CD4-positive, alpha-beta T cell treated with Interleukin-1 beta for 1 hour (primary cell): ENCODE measurements around the gene TAS2R20.
"Not testable (repeated sequence)": the region's sequence is repeated elsewhere in the genome, so short reads cannot be mapped to it uniquely, and the experiment has no call there.

Experiments used
- DNase-seq, 2 donors: peaks; one replicate each; pipeline ENCODE4 v3.0.0-alpha.2; 2020 to 2022

Gene TAS2R20, protein sequence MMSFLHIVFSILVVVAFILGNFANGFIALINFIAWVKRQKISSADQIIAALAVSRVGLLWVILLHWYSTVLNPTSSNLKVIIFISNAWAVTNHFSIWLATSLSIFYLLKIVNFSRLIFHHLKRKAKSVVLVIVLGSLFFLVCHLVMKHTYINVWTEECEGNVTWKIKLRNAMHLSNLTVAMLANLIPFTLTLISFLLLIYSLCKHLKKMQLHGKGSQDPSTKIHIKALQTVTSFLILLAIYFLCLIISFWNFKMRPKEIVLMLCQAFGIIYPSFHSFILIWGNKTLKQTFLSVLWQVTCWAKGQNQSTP

DNA sequence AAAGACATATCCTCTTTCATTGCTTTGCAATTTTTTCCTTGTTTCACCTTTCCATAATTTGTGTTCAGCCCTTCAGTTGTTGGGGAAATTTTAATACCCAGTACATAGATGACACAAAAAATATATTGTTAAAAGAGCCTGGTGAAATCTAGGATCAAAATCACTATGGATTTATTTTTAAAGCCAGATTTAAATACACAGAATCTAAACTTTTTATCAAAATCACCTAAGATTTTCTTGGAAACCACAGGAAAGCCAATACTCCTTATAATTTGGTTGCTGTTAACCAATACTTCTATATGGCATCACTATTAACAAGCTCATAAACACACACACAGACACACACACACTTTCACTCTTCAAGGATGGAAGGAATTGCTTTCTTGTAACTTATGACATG, at the start of gene TAS2R20:
TAS2R20 (minus strand) TSS at position 101 of the 400 bp plus-strand sequence. CDS start 429 bp downstream, outside the sequence.
- no peak for DNase-seq

DNA sequence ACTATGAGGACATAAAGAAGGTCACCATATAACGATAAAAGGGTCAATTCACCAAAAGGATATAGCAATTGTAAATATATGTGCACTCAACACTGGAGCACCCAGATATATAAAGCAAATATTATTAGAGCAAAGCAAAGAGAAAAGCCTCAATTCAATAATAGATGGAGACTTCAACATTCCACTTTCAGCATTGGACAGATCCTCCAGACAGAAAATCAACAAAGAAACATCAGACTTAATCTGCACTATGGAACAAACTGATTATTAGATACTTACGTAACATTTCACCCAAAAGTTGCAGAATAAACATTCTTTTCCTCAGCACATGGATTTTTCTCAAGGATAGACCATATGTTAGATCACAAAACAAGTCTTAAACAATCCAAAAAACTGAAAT, 43.3 kb upstream of the TAS2R20 start:
- DNase-seq = not testable (repeated sequence)

DNA sequence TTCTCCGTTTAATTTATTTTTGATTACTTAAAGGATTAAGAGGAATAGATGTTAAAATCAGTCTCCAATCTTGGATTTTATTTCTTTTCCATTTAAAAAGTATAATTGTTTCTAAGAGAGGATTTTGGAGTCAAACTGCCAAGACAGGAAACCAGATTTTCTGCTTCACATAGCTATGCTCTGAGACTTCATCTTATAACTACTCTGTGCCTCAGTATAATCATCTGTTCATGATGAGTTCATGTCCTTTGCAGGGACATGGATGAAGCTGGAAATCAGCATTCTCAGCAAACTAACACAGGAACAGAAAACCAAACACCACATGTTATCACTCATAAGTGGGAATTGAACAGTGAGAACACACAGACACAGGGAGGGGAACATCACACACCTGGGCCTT, 42.1 kb upstream of the TAS2R20 start:
- DNase-seq = no peak

DNA sequence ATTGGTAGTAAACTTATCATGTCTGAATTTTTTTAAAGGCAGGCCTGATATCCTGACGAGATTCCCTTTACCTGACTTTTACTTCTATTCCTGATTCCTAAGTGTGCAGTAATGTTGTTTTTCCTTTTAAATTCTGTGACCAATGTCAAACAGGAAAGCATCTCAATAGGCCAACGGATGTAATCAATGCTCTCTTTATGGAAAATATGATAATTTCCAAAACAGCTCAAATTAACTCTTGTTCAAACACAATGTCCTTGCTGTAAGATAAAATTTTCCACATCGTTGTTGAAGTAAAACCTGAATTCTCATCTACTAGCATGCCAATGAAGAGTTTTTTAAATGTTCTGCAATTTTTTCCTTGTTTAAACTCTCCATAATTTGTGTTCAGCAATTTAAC, 41.1 kb upstream of the TAS2R20 start:
- no peak for DNase-seq

DNA sequence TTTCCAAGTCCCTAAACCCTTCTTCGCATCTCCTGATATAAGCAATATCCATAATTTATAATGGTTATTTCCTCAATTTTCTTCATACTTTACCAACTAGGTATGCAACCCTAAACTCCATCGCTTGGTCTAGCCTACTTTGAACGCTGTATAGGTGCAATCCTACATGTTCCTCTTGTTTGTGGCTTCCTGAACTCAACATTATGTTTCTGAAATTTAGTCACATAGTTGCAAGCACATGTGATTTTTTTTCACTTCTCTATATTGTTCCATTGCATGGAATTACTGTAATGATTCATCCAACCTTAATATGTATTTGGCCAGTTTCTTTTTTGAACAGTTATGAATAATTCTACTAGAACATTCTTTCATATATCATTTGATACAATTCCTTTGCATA, 35.9 kb upstream of the TAS2R20 start:
- DNase-seq = not testable (repeated sequence)

DNA sequence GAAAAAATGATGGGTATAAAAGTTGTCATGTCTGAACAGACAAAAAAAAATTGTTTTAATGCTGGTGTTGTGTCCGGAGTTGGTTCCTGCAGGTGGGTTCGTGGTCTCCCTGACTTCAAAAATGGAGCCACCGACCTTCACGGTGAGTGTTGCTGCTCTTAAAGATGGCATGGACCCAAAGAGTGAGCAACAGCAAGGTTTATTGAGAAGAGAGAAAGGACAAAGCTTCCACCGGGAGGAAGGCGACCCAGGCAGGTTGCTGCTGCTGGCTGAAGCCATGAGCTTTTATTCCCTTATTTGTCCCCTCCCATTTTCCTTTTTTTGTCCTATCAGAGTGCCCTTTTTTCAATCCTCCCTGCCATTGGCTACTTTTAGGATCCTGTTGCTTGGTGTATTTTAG, 33.2 kb upstream of the TAS2R20 start, which contains the start of gene TAS2R31:
TAS2R31 (minus strand) TSS at position 101 of the 400 bp plus-strand sequence; CDS start at position 29, 72 bp downstream.
- DNase-seq = no peak

DNA sequence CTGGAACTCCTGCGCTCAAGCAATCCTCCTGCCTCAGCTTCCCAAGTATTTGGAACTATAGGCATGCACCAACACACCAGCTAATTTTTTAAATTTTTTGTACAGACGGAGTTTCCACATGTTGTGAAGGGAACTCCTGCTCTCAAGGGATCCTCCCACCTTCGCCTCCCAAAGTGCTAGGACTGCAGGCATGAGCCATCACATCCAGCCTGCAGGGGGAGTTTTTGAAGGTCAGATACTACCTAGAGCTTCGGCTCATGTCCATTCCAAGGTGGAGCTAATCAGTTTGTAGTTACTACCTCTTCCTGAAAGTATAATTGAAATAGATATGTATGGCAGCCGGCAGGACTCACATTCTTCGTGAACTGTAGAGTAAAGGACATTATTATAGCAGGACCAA, 28.0 kb upstream of the TAS2R20 start:
- DNase-seq = no peak

DNA sequence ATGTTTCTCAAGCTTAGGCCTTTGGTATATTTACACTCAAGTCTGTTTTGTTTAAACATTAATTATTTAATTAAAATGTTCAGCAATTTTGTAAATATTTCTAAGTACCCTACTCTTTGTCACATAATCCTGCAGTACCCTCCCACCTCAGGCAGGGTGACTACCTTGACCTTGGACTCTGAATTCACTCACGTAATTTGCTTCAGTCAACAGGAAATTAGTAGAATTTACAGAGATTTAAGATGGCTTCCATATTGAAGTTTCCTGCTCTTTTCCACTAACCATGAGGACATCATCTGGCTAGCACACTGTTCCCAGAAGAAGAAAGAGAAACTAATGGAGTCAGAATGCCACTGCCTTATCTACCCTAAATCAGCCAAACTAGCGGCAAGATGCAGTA, 25.3 kb upstream of the TAS2R20 start:
- no peak for DNase-seq

DNA sequence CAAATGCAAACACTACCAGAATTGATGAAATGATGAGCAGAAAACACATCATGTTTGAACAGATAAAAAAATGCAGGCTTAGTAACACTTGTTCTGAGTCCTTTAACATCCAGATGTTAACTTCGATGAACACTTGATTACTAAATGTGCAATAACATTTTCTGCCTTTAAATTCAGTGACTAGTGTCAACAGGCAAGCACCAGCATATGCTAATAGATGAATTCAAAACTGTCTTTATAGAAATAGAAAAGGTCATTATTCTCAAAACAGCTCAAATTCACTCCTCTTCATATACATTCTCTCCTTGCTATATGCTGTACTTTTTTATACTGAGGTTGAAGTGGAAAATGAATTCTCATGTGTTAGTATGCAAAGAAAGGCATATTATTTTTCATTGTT, 24.4 kb upstream of the TAS2R20 start, which contains the start of gene TAS2R19:
TAS2R19 (minus strand) TSS at position 101 of the 400 bp plus-strand sequence; CDS start at position 52, 49 bp downstream.
- DNase-seq = no peak

DNA sequence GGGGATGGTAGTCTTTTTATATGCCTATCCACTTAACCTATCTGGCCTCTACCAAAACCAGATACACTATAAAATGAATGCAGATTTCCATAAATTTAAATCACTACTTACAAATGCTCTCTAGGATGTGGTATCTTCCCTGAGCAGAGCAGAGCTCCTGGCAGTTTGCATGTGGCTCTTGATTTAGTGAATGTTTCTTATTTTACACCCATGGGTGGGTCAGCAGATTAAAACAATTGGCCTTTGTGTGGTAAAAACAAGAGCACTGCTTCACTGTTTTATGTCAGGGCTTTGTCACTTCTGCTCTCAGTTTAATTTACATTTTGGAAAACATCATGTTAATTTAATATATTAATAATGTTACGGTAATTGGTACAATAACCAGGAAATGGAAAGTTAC, 18.8 kb upstream of the TAS2R20 start:
- DNase-seq = no peak

DNA sequence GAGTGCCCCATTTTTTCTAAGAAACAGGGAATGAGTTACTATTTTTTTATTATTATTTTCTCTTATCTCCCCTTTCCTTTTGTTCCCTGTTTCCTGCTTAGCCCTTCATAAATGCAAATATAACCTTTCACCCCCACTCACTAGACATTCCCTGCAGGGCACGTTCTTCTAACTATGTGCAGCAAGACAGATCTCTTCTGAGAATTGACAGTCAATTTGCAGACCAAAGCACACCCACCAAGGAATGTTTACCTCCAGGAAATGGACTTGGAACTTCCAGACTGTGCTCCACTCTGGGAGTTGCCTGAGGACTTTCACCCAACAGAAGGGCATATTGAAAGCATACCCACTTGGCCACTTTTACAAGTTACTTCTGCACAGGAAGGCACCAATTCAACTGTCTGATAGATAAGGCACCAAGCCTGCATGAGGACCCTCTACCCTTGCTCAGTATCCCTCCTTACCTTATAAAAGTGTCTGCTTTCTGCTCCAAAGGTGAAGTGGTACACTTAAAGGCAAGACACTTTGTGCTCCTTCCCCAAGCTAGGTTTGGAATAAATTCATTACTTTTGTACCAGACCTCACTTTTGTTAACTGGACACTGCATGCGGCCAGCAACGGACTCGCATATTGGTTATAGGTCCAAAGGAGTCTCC, 17.8 kb upstream of the TAS2R20 start:
- no peak for DNase-seq

DNA sequence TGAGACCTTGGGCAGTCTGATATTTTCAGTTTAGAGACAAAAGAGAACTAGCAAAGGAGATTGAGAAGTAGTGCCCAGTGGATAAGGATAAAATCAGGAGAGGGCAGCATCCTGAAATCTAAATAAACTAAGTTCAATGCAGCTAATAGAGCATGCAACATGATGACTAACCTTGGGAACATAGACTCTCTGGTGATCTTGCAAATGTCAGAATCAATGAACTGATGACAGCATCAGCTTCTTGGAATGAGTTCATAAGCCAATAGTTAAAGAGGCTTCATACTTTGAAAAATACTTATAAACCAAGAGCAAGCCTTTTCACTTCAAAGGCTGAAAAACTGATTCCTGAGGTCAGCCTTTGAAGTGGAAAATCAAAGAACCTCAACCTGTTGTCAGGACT, 16.1 kb upstream of the TAS2R20 start:
- DNase-seq = no peak

DNA sequence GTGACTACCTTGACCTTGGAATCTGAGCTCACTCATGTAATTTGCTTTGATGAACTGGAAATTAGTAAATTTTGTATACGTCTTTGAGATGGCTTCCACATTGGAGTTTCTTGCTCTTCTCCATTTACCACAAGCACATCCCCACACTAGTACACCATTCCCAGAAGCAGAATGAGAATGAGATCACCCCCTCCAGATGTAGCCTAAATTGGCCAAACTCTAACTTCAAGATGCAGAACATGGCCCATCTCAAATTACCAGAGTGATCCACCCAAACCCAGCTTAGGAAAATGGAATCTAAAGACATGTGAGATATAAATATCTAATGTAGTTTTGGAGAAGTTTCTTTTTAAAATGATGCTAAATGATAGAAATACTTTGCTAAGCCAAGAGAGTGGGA, 9.5 kb upstream of the TAS2R20 start:
- no peak for DNase-seq

DNA sequence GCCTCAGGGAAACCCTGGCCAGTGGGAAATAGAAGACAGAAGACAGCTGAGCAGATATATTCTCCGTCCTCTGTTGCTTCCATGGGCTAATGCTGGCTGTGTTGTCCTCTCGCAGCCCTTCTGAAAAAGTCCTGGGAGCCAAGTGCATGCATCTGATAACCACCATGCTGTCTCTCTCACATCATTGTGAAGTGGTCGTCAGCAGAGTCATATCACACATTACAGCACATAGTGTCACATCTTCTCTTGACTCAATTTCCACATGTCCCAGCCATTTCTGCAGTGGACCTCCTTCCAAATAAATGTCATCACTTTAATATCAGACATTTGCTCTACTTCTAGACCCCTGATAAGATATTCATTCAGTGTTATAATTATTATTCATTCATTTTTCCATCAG, 3.8 kb downstream of the TAS2R20 start:
- no peak for DNase-seq

DNA sequence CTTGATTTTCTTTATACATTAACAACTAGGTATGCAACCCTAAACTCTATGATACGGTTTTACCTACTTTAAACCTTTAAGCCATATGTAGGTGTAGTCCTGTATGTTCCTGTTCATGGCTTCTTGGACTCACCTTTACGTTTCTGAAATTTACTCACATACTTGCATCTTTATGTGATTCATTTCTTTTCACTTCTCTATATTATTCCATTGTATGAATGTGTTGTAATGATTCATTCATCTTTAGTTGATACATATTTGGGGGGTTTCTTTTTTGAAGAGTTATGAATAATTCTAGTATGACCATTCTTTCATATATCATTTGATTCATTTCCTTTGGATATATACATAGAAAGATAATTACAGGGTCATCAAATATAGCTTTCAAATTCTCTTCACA, 9.0 kb downstream of the TAS2R20 start:
- DNase-seq = no peak

DNA sequence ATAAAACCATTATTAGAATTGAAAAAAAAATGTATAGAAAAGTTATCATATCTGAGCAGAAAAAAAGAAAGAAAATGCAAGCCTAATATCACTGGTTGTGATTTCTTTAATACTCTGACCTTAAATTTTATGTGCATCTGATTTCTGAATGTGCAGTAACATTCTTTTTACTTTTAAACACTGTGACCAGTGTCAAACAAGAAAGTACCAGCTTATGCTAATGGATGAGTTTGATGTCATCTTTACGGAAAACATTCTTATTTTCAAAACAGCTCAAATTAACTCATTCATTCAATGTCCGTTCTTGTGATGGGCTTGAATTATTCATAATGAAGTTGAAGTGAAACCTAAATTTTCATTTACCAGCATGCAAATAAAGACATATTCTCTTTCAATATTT, 11.3 kb downstream of the TAS2R20 start, which contains the start of gene TAS2R50:
TAS2R50 (minus strand) TSS at position 101 of the 400 bp plus-strand sequence; CDS start at position 49, 52 bp downstream.
- DNase-seq = no peak

DNA sequence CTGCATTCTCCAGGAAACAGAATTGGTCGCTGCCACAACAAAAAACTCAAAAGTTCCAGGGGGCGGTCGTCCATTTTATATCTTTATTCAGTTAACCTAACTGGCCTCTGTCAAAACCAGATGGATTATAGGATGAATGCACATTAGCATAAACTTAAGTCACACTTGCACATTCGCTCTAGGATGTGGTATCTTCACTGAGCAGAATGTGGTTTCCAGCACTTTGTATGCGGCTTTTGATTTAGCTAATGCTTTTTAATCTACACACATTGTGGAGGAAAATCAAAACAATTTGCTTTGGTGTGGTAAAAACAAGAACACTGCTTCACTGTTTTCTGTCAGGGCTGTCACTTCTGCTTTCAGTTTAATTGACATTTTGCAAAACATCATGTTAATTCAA, 15.9 kb downstream of the TAS2R20 start:
- peak; percentile 11 to 65 for DNase-seq

DNA sequence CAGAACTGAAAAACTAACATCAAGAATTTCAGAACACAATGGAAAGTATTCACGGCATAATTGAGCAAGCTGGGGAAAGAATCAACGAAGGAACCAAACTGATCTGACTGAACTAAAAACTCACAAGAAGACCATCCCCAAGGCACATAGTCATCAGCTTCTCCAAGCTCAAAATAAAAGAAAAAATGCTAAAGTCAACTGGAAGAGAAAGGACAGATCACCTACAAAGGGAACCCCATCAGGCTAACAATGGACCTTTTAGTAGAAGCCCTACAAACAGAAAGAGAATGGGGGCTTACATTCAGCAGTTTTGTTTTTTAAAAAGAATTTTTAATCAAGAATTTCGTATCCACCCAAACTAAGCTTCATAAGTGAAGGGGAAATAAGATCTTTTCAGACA, 23.1 kb downstream of the TAS2R20 start:
- DNase-seq = no peak

DNA sequence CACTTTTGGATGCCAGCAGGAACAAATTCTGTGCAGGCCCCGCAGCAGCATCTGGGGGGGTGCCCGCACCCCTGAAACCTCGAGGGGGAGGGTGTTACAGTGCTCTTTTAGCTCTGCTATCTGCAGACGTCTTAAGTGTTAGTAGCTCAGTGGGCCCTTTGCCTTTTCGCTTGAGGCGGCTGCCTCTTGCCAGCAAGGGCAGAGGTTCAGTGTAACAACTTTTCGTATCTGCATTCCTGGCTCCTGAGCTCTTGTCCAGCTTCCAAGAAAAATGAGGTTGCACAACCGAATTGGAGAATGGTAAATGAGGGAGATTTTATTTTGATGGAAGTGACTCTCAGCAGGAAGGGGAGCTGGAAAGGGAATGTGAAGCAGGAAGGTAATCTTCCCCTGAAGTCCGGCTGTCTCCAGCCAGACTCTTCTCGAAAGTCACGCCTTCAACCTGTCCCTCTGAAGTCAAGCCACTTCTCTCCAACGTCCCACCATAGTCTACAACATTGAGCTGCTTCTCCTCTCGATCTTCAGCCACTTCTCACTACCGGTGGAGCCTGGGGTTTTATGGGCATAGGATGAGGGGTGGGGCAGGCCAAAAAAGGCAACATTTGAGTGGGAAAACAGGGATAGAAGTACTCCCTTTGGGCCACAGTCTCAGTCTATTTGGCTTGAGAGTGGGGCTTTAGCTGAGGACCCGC, 29.2 kb downstream of the TAS2R20 start:
- DNase-seq = no peak

DNA sequence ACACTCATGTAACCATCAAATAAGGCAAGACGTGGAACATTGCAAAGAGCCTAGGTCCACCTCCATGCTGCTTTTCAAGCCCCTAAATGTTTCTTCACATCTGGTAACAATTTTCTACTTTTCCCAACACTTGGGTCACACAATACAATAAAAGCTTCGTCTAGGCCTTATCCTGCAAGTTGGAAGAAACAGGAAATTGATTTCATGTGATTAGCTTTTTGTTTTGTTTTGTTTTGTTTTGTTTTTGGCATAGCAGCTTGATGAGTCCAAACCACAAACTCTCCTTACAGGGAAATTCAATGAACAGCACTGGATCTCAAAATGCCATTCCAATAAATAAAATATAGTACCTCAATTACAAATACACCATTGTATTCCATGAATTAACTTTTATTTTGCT, 30.7 kb downstream of the TAS2R20 start:
- no peak for DNase-seq

DNA sequence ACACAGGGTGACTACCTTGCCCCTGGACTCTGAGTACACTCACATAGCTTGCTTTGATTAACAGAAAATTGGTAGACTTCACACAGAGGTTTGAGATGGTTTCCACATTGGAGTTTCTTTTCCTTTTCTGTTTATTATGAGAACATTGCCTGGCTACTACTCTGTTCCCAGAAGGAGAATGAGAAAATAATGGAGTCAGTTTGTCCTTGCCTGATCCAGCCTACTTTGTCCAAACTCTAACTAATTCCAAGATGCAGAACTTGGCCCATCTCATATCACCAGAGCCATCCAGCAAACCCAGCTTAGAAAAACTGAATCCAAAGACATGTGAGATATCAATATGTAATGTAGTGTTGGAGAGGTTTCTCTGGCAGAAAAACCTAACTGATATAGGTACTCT, 31.8 kb downstream of the TAS2R20 start:
- DNase-seq = no peak

DNA sequence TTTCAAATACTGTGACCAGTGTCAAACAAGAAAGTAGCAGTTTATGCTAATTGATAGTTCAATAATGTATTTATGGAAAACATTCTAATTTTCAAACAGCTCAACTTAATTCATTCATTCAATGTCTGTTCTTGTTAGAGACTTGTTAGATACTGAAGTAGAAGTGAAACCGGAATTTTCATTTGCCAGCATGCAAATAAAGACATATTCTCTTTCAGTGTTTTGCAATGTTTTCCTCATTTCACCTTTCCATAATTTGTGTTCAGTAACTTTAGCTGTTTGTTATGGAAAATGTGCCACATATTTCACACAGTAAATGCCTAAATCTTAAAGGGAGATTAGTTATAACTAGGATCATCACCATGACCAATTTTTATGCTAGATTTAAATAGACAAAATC, 32.6 kb downstream of the TAS2R20 start:
- no peak for DNase-seq

DNA sequence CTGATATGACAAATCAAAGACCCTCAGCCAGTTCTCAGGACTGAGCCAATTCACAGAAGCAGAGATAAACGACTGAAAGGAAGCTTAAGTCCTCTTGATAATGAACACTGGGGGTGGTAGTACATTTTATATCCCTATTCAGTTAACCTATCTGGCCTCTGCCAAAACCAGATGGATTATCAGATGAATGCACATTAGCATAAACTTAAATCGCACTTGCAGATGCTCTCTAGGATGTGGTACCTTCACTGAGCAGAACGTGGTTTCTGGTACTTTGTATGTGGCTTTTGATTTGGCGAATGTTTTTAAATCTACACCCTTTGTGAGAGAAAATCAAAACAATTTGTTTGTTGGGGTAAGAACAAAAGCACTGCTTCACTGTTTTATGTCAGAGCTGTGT, 37.9 kb downstream of the TAS2R20 start:
- DNase-seq = peak in 1 of 2 donors; percentile 10

DNA sequence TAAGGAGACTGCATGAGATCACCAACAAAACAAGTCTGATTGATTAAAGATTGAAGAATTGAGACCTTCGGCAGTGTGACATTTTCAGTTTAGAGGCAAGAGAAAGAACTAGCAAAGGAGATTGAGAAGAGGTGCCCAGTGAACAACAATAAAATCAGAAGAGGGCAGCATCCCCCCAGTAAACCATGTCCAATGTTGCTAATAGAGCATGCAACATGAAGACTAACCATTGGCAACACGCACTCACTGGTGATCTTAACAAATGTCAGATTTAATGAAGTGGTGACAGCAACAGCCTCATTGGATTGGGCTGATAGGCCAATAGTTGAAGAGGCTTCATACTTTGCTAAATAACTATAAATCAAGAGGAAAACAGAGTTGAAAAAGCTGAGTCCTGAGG, 38.3 kb downstream of the TAS2R20 start:
- DNase-seq = peak in 1 of 2 donors; percentile 15
